Measurements from ENCODE around the gene KIF15.
"Not testable (repeated sequence)": the region's sequence is repeated elsewhere in the genome, so short reads cannot be mapped to it uniquely, and the experiment has no call there.

The KIF15 gene

GRCh38 chr3:44835684-44836083, 74.1 kb downstream of the KIF15 start:
- H3K27me3 ChIP-seq (ENCODE audit: insufficient read depth, low read length): no peaks in the 10 kb centered on the region
- H3K36me3 ChIP-seq (ENCODE audit: insufficient read depth, low read length): peaks cover 72% of the 10 kb centered on the region
- no peaks in the 10 kb centered on the region for H3K4me1 ChIP-seq (ENCODE audit: insufficient read depth, low read length)
- no peak overlapping the region for H3K4me3 ChIP-seq (ENCODE audit: low read length)
- peaks cover 9% of the 10 kb centered on the region for H3K9me3 ChIP-seq (ENCODE audit: low read length)
- H2AFZ ChIP-seq (ENCODE audit: low read depth, low read length): no peak overlapping the region

GRCh38 chr3:44842376-44842775, 80.8 kb downstream of the KIF15 start:
- Histone ChIP-seq H3K27me3 (ENCODE audit: insufficient read depth, low read length) (no peaks in the 10 kb centered on the region), H2AFZ (ENCODE audit: low read depth, low read length) (no peak overlapping the region), H3K9me3 (ENCODE audit: low read length) (no peaks in the 10 kb centered on the region), H3K36me3 (ENCODE audit: insufficient read depth, low read length) (peaks cover 77% of the 10 kb centered on the region), H3K4me1 (ENCODE audit: insufficient read depth, low read length) (no peaks in the 10 kb centered on the region), H3K4me3 (ENCODE audit: low read length) (no peak overlapping the region)

- peaks cover 60% of the 10 kb centered on the region for H3K36me3 ChIP-seq (ENCODE audit: insufficient read depth, low read length)
- H2AFZ ChIP-seq (ENCODE audit: low read depth, low read length): no peak overlapping the region
- no peak overlapping the region for H3K4me3 ChIP-seq (ENCODE audit: low read length)
- no peaks in the 10 kb centered on the region for H3K27me3 ChIP-seq (ENCODE audit: insufficient read depth, low read length)
- no peaks in the 10 kb centered on the region for H3K9me3 ChIP-seq (ENCODE audit: low read length)
- no peaks in the 10 kb centered on the region for H3K4me1 ChIP-seq (ENCODE audit: insufficient read depth, low read length)
These were observed 84.2 kb downstream of the KIF15 start for GRCh38 chr3:44845528-44846520.

- no peak overlapping the region for H3K4me3 ChIP-seq (ENCODE audit: low read length)
- no peak overlapping the region for H2AFZ ChIP-seq (ENCODE audit: low read depth, low read length)
- peaks cover 57% of the 10 kb centered on the region for H3K36me3 ChIP-seq (ENCODE audit: insufficient read depth, low read length)
- H3K4me1 ChIP-seq (ENCODE audit: insufficient read depth, low read length): no peaks in the 10 kb centered on the region
- H3K27me3 ChIP-seq (ENCODE audit: insufficient read depth, low read length): no peaks in the 10 kb centered on the region
- H3K9me3 ChIP-seq (ENCODE audit: low read length): no peaks in the 10 kb centered on the region
These were observed 87.0 kb downstream of the KIF15 start for GRCh38 chr3:44848634-44849033.

- H3K4me3 ChIP-seq (ENCODE audit: low read length); H3K4me1 ChIP-seq (ENCODE audit: insufficient read depth, low read length): not testable (repeated sequence)
These were observed 95.1 kb downstream of the KIF15 start for GRCh38 chr3:44856663-44857062.

GRCh38 chr3:44860117-44860516, 98.5 kb downstream of the KIF15 start:
- H3K9me3 ChIP-seq (ENCODE audit: low read length): peaks cover 6% of the 10 kb centered on the region
- no peak overlapping the region for H3K4me3 ChIP-seq (ENCODE audit: low read length)
- H3K4me1 ChIP-seq (ENCODE audit: insufficient read depth, low read length): no peaks in the 10 kb centered on the region
- H3K36me3 ChIP-seq (ENCODE audit: insufficient read depth, low read length): peaks cover 18% of the 10 kb centered on the region
- no peak overlapping the region for H2AFZ ChIP-seq (ENCODE audit: low read depth, low read length)
- no peaks in the 10 kb centered on the region for H3K27me3 ChIP-seq (ENCODE audit: insufficient read depth, low read length)

More at GRCh38 chr3:44856663-44857062, 95.1 kb downstream of the KIF15 start:
- H2AFZ ChIP-seq (ENCODE audit: low read depth, low read length); H3K9me3 ChIP-seq (ENCODE audit: low read length); H3K27me3 ChIP-seq (ENCODE audit: insufficient read depth, low read length): not testable (repeated sequence)
- H3K36me3 ChIP-seq (ENCODE audit: insufficient read depth, low read length): peaks cover 35% of the 10 kb centered on the region

GRCh38 chr3:44861412-44862225, 100.0 kb downstream of the KIF15 start, which contains the start of gene TMEM42:
TMEM42 (plus strand) TSS chr3:44861912; CDS start chr3:44861925, 13 bp downstream.
- Histone ChIP-seq H3K4me1 (ENCODE audit: insufficient read depth, low read length) (no peaks in the 10 kb centered on the region), H3K4me3 (ENCODE audit: low read length) (no peak within 1 kb of the TSS), H3K36me3 (ENCODE audit: insufficient read depth, low read length) (peaks cover 21% of the 10 kb centered on the region), H2AFZ (ENCODE audit: low read depth, low read length) (no peak within 1 kb of the TSS), H3K27me3 (ENCODE audit: insufficient read depth, low read length) (no peaks in the 10 kb centered on the region), H3K9me3 (ENCODE audit: low read length) (peaks cover 8% of the 10 kb centered on the region)

GRCh38 chr3:44862226-44862637, 100.6 kb downstream of the KIF15 start:
- H3K27me3 ChIP-seq (ENCODE audit: insufficient read depth, low read length): no peaks in the 10 kb centered on the region
- no peak overlapping the region for H2AFZ ChIP-seq (ENCODE audit: low read depth, low read length)
- H3K36me3 ChIP-seq (ENCODE audit: insufficient read depth, low read length): peaks cover 21% of the 10 kb centered on the region
- no peaks in the 10 kb centered on the region for H3K4me1 ChIP-seq (ENCODE audit: insufficient read depth, low read length)
- peaks cover 8% of the 10 kb centered on the region for H3K9me3 ChIP-seq (ENCODE audit: low read length)
- no peak overlapping the region for H3K4me3 ChIP-seq (ENCODE audit: low read length)

- H3K9me3 ChIP-seq (ENCODE audit: low read length): peaks cover 6% of the 10 kb centered on the region
- no peaks in the 10 kb centered on the region for H3K4me1 ChIP-seq (ENCODE audit: insufficient read depth, low read length)
- H3K36me3 ChIP-seq (ENCODE audit: insufficient read depth, low read length): peaks cover 16% of the 10 kb centered on the region
- no peak overlapping the region for H3K4me3 ChIP-seq (ENCODE audit: low read length)
- no peak overlapping the region for H2AFZ ChIP-seq (ENCODE audit: low read depth, low read length)
- no peaks in the 10 kb centered on the region for H3K27me3 ChIP-seq (ENCODE audit: insufficient read depth, low read length)
These were observed 103.9 kb downstream of the KIF15 start for GRCh38 chr3:44865272-44866035.

- H3K4me3 ChIP-seq (ENCODE audit: low read length): no peak overlapping the region
- no peak overlapping the region for H2AFZ ChIP-seq (ENCODE audit: low read depth, low read length)
- H3K4me1 ChIP-seq (ENCODE audit: insufficient read depth, low read length): no peaks in the 10 kb centered on the region
- peaks cover 8% of the 10 kb centered on the region for H3K36me3 ChIP-seq (ENCODE audit: insufficient read depth, low read length)
- peaks cover 5% of the 10 kb centered on the region for H3K9me3 ChIP-seq (ENCODE audit: low read length)
- H3K27me3 ChIP-seq (ENCODE audit: insufficient read depth, low read length): no peaks in the 10 kb centered on the region
These were observed 106.0 kb downstream of the KIF15 start for GRCh38 chr3:44867421-44868111.

GRCh38 chr3:44870375-44871061, 108.9 kb downstream of the KIF15 start:
- Histone ChIP-seq H3K36me3 (ENCODE audit: insufficient read depth, low read length) (peaks cover 9% of the 10 kb centered on the region), H3K4me3 (ENCODE audit: low read length) (no peak overlapping the region)

GRCh38 chr3:44874308-44874707, 112.7 kb downstream of the KIF15 start, which contains the start of gene TGM4:
TGM4 (plus strand) TSS chr3:44874608; CDS start chr3:44874679, 71 bp downstream.
- H3K4me3 ChIP-seq (ENCODE audit: low read length): no peak within 1 kb of the TSS
- H3K27me3 ChIP-seq (ENCODE audit: insufficient read depth, low read length): no peaks in the 10 kb centered on the region
- peaks cover 6% of the 10 kb centered on the region for H3K36me3 ChIP-seq (ENCODE audit: insufficient read depth, low read length)
- no peaks in the 10 kb centered on the region for H3K9me3 ChIP-seq (ENCODE audit: low read length)
- H3K4me1 ChIP-seq (ENCODE audit: insufficient read depth, low read length): no peaks in the 10 kb centered on the region
- no peak within 1 kb of the TSS for H2AFZ ChIP-seq (ENCODE audit: low read depth, low read length)

More at GRCh38 chr3:44870375-44871061, 108.9 kb downstream of the KIF15 start:
- H3K27me3 ChIP-seq (ENCODE audit: insufficient read depth, low read length): no peaks in the 10 kb centered on the region
- H2AFZ ChIP-seq (ENCODE audit: low read depth, low read length): no peak overlapping the region
- no peaks in the 10 kb centered on the region for H3K4me1 ChIP-seq (ENCODE audit: insufficient read depth, low read length)
- peaks cover 2% of the 10 kb centered on the region for H3K9me3 ChIP-seq (ENCODE audit: low read length)

All from neuron (in vitro differentiated cells).